HFF-Myc (cell line): ENCODE data around the gene ABCC12.

Experiments used
- DNase-seq: peaks from one replicate; pipeline ENCODE4 v3.0.0-alpha.2; 2011; ENCODE audit warnings: low read depth; ENCODE audit errors: extremely low read depth
- H3K4me3 ChIP-seq: replicated peaks from 2 replicates; pipeline ENCODE4 v1.5.1; 2011; ENCODE audit warnings: low read depth, mild to moderate bottlenecking, control low read depth, low read length
- TF ChIP-seq, protein P1 (sequence below): IDR thresholded peaks from 2 replicates; pipeline ENCODE4 v1.5.1; 2012; ENCODE audit warnings: mild to moderate bottlenecking, low read depth, low read length, control low read depth; ENCODE audit errors: missing control alignments

The ABCC12 gene

DNA sequence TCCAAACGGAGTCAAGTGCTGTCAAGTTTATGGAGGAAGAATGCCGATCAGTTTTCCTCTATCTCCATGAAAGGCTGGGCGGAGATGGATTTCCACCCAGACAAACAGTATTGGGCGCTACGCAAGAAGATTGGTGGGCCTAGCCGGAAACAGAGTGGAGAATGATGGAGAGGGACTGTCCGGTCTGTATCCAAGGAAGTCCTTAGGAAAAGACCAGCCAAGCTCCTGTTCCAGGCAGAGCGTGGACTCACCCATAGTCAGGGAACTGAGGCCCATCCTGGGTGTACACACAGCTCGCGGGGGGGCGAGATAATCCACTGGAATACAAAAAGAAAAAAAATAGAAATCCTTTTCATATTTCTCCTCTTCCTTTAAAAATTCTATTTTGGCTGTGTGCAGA, 1.5 kb upstream of the ABCC12 start:
- no peak for DNase-seq
- TF ChIP-seq, protein P1, sequence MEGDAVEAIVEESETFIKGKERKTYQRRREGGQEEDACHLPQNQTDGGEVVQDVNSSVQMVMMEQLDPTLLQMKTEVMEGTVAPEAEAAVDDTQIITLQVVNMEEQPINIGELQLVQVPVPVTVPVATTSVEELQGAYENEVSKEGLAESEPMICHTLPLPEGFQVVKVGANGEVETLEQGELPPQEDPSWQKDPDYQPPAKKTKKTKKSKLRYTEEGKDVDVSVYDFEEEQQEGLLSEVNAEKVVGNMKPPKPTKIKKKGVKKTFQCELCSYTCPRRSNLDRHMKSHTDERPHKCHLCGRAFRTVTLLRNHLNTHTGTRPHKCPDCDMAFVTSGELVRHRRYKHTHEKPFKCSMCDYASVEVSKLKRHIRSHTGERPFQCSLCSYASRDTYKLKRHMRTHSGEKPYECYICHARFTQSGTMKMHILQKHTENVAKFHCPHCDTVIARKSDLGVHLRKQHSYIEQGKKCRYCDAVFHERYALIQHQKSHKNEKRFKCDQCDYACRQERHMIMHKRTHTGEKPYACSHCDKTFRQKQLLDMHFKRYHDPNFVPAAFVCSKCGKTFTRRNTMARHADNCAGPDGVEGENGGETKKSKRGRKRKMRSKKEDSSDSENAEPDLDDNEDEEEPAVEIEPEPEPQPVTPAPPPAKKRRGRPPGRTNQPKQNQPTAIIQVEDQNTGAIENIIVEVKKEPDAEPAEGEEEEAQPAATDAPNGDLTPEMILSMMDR: no peak
- no peak overlapping the region for H3K4me3 ChIP-seq

DNA sequence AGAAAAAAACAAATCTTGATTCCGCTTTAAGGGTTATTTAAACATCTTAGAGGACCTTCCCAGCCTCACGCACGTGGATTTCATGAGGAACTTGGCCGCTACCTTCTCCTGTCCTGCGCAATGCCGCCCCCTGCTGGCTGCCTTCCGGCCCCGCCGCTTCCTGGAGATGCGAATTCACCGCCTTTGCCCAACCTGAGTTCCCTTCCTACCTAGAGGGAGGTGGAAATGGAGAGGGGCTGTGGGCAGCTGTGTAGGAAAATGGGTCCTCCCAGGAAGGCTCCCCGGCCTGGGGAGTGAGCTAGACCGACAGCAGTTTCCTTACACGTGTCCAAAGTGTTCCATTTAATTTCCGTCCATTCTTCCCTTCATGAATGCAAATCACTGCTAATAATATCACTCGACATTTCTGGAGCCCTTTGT, 1.0 kb upstream of the ABCC12 start:
- no peak overlapping the region for H3K4me3 ChIP-seq

DNA sequence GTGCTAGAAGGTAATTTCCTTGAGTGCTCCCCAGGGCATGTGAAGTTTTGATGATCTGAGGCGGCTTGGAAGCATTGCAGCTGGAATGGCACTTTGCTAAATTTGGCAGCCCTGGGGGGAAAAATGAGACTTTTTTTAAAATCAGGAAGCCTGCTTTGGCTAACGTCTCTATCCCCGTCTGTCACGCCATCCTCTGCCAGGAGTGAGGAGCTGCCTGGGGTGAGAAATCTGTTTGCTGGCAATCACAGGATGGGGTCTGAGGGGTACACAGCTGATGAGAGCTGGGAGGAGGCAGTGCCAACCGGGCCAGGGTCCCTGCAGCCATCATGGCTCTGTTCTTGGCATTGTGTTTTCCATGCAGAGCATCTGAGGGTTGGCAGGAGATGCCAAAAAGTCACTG, 2.0 kb downstream of the ABCC12 start:
- DNase-seq: no peak
- no peak overlapping the region for H3K4me3 ChIP-seq
- TF ChIP-seq, protein P1: no peak

More for the DNA sequence above, 1.0 kb upstream of the ABCC12 start:
- TF ChIP-seq, protein P1: peak; percentile 85
- peak; percentile 43 for DNase-seq

DNA sequence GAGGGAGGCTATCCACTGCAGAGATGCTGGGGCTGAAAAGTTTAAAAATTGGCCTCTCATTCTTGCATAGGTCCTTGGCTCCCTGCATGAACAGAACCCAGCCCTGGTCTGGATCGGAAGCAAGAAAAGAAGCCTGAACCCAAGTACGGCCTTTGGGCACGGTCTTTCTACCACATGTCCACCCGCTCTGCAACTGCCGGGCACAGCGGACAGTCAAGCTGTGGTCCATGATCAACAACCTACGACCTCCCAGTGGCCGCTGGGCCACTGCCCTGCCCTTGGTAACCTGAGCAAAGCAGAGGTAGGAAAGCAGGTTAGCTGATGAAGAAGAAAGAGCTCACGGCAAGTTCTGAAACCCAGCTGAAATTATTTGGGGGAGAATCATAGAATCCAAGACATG, 3.6 kb downstream of the ABCC12 start:
- DNase-seq: no peak
- TF ChIP-seq, protein P1: no peak
- no peak overlapping the region for H3K4me3 ChIP-seq

DNA sequence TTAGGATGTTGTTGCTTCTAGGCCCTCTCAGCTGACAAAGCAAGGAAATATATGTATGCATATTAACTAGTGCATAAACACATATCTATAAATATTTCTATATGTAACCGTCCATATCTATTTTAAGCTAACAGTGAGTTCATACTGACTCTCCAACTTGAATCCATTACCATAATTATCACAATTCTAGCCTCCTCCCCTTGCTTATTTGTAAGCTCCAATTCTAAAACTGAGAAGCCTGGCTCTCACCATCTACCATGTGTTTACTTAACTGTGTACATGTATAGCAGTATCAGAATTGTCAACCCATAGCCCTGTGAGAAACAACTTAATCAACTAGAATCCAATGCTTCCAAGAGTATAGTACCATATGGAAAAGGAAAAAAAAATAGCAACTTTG, 5.1 kb downstream of the ABCC12 start:
- no peak for DNase-seq
- TF ChIP-seq, protein P1: no peak
- H3K4me3 ChIP-seq: no peak overlapping the region

DNA sequence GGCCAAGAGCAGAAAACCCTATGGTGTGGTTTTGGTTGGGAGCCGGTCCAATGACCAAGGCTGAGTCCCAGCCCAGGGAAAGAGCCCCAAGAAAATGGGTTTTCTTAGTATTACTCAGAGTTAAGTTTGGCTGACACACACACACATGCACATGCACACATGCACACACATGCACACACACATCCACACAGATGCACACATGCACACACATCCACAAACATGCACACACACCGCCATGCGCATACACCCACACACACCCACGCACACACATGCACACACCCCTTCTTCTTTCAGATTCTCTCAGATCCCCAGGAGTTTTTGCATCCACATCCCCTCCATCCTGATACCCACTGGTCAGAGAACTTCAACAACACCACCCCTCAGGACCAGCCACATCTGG, 9.1 kb downstream of the ABCC12 start:
- no peak overlapping the region for H3K4me3 ChIP-seq
- TF ChIP-seq, protein P1: no peak
- no peak for DNase-seq

DNA sequence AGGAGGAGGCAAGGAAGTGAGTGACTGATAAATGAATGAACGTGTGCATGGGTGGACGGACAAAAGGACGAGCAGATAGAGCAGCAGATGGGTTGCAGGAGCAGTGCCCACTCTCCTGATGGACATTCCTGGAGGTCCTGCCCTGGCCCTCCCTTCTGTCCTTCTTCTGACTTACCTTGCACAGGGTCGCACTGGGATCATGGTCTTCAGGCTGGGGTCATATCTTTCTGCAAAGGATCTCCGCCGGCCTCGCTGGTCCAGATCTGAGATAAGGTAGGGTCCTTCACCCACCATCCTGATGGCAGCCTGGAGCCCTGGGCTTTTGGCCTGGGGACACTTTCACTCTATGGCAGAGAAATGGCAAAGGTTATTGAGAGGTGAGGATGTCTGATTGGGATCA, 9.7 kb downstream of the ABCC12 start:
- TF ChIP-seq, protein P1: no peak
- H3K4me3 ChIP-seq: no peak overlapping the region
- no peak for DNase-seq
